ENCODE results near the gene CAMK2D.

GRCh38 chr4:113619526-113619925, 142.0 kb downstream of the CAMK2D start:
- TF ChIP-seq REST (IDR thresholded peaks at IDR 0.05; ENCODE audit: insufficient read depth in 1 of 2, low read depth in 2 of 2, low read length in 2 of 2) (no peak), SIN3A (IDR thresholded peaks at IDR 0.05; ENCODE audit: borderline replicate concordance, insufficient read depth, low read length) (no peak)

Data from PFSK-1 (cell line).